Endothelial cell of umbilical vein (primary cell): ENCODE measurements around the gene CYP3A4. TPM values are rescaled to one million over a fixed set of nuclear protein-coding genes. Genes with fewer than 3 reads are reported as not detected.

Experiments
- BruUV-seq: library from RNA; stranded (reverse); fragments of 400-500 nt; replicated peaks from 2 replicates; lab custom pipeline; 2021; lab: Mats Ljungman, UMichigan
- CTCF ChIA-PET: fragments of 300-600, 350-600 bp; sonication (Branson Sonifier 250); formaldehyde crosslinking; loops from one replicate; lab custom pipeline; 2021; ENCODE audit warnings: antibody characterized with exemption, inconsistent platforms; lab: Charles Lee
- POLR2A ChIA-PET: fragments of 300-600, 350-600 bp; sonication (Branson Sonifier 250); formaldehyde crosslinking; loops from one replicate; lab custom pipeline; 2021; ENCODE audit warnings: antibody characterized with exemption, inconsistent platforms; lab: Charles Lee
- DNase-seq: peaks from one replicate; pipeline ENCODE4 v3.0.0-alpha.2; 2011; ENCODE audit warnings: low read depth, low spot score
- FAIRE-seq: peaks from 2 replicates; lab custom pipeline; 2011; peaks lifted over from hg19 to GRCh38; lab: Jason Lieb, UNC
- H2AFZ ChIP-seq: 2 replicates; pipeline ENCODE4 v1.6.0; 2012; ENCODE audit warnings: low read depth, low read length, control low read depth, inconsistent platforms
- H3K27ac ChIP-seq: 2 replicates; pipeline ENCODE4 v1.5.1; 2011; ENCODE audit warnings: low read depth, mild to moderate bottlenecking, control low read depth, low read length, moderate library complexity; ENCODE audit not compliant: insufficient read depth
- H3K27me3 ChIP-seq, 2 experiments: 2 replicates each; pipeline versions ENCODE4 v1.6.0 to v1.6.1; 2011; ENCODE audit warnings: low read length in 2 of 2, mixed read lengths in 1 of 2; ENCODE audit not compliant: control insufficient read depth in 2 of 2, insufficient read depth in 2 of 2
- H3K36me3 ChIP-seq, 2 experiments: 2 replicates in 1 of 2; 3 replicates in 1 of 2; pipeline ENCODE4 v1.5.1; 2011; ENCODE audit warnings: low read length in 2 of 2, mild to moderate bottlenecking in 1 of 2, moderate library complexity in 1 of 2; ENCODE audit not compliant: control insufficient read depth in 2 of 2, insufficient read depth in 2 of 2; ENCODE audit errors: extremely low read depth in 1 of 2
- H3K4me1 ChIP-seq: 3 replicates; pipeline ENCODE4 v1.5.1; 2011; ENCODE audit warnings: mild to moderate bottlenecking, low read length; ENCODE audit not compliant: control insufficient read depth, insufficient read depth; ENCODE audit errors: extremely low read depth
- H3K4me2 ChIP-seq: 2 replicates; pipeline ENCODE4 v1.6.1; 2011; ENCODE audit warnings: low read length, control low read depth, mixed read lengths; ENCODE audit not compliant: insufficient read depth
- H3K4me3 ChIP-seq, 3 experiments: fragments of 200-600 bp in 1 of 3; sonication (generic), shearing (Covaris generic) in 1 of 3; replicated peaks in 1 of 3; 2 replicates each; pipeline ENCODE4 v1.5.1; 2011 to 2016; ENCODE audit warnings: control low read depth in 3 of 3, low read length in 3 of 3, mild to moderate bottlenecking in 2 of 3, inconsistent platforms in 1 of 3, low read depth in 1 of 3, moderate library complexity in 1 of 3; ENCODE audit not compliant: insufficient read depth in 1 of 3
- H3K79me2 ChIP-seq: 2 replicates; pipeline ENCODE4 v1.6.0; 2012; ENCODE audit warnings: low read length, inconsistent platforms; ENCODE audit not compliant: control insufficient read depth, insufficient read depth
- H3K9ac ChIP-seq: replicated peaks from 2 replicates; pipeline ENCODE3; 2011; ENCODE audit warnings: low read length, control low read depth; ENCODE audit not compliant: insufficient read depth; ENCODE audit errors: extremely low read depth
- H3K9me1 ChIP-seq: replicated peaks from 3 replicates; pipeline ENCODE4 v1.6.0; 2011; ENCODE audit warnings: mild to moderate bottlenecking, low read length; ENCODE audit not compliant: control insufficient read depth, insufficient read depth; ENCODE audit errors: extremely low read depth
- H3K9me3 ChIP-seq: replicated peaks from 2 replicates; pipeline ENCODE4 v1.5.1; 2012; ENCODE audit warnings: low read length, inconsistent platforms; ENCODE audit not compliant: control insufficient read depth, insufficient read depth
- H4K20me1 ChIP-seq: replicated peaks from 2 replicates; pipeline ENCODE3; 2011; ENCODE audit warnings: mild to moderate bottlenecking, low read length; ENCODE audit not compliant: control insufficient read depth, insufficient read depth; ENCODE audit errors: extremely low read depth
- CTCF ChIP-seq, 2 donors: IDR thresholded peaks; 1 replicate in 1 of 2; 2 replicates in 1 of 2; pipeline ENCODE4 v1.5.1; 2011; ENCODE audit warnings: low read length in 2 of 2, mild to moderate bottlenecking in 2 of 2, moderate library complexity in 2 of 2, control low read depth in 1 of 2, inconsistent platforms in 1 of 2, low read depth in 1 of 2; ENCODE audit not compliant: insufficient read depth in 1 of 2; ENCODE audit errors: extremely low read depth in 1 of 2
- EZH2 ChIP-seq: IDR thresholded peaks from 2 replicates; pipeline ENCODE4 v1.6.1; 2012; ENCODE audit warnings: borderline replicate concordance, low read depth, mild to moderate bottlenecking, moderate library complexity, low read length, inconsistent platforms; ENCODE audit not compliant: severe bottlenecking
- FOS ChIP-seq: IDR thresholded peaks from 2 replicates; pipeline ENCODE4 v1.6.1; 2011; ENCODE audit warnings: mild to moderate bottlenecking, low read length, moderate library complexity, borderline replicate concordance; ENCODE audit not compliant: insufficient read depth
- GATA2 ChIP-seq: IDR thresholded peaks from 2 replicates; pipeline ENCODE4 v1.7.0; 2011; ENCODE audit warnings: low read depth, mild to moderate bottlenecking, moderate library complexity, mixed read lengths, low read length; ENCODE audit not compliant: insufficient read length, insufficient read depth
- JUN ChIP-seq: IDR thresholded peaks from 2 replicates; pipeline ENCODE4 v1.6.1; 2011; ENCODE audit warnings: borderline replicate concordance, low read depth; ENCODE audit not compliant: insufficient read length, insufficient read depth
- MAX ChIP-seq: IDR thresholded peaks from 2 replicates; pipeline ENCODE4 v1.6.1; 2011; ENCODE audit not compliant: insufficient read depth, insufficient read length
- MYC ChIP-seq: IDR thresholded peaks from one replicate; pipeline ENCODE4 v1.6.1; 2011; ENCODE audit warnings: mild to moderate bottlenecking, low read depth, low read length
- POLR2A ChIP-seq: IDR thresholded peaks from 2 replicates; pipeline ENCODE4 v1.6.1; 2012; ENCODE audit warnings: low read depth, mild to moderate bottlenecking, control low read depth, low read length
- POLR2AphosphoS5 ChIP-seq: IDR thresholded peaks from 2 replicates; pipeline ENCODE4 v1.6.1; 2012; ENCODE audit warnings: low read depth, mild to moderate bottlenecking, control low read depth, low read length, moderate library complexity; ENCODE audit not compliant: insufficient read depth
- dilution Hi-C: fragments of 300-500 bp; cut with MboI; formaldehyde crosslinking; loops from one replicate; pipeline ENCODE4 v1.15.0; 2019; ENCODE audit warnings: low sequenced_read_pairs; ENCODE audit not compliant: extremely low pct_ligation_motif_present
- intact Hi-C: fragments of 100-400 bp; cut with micrococcal nuclease; formaldehyde crosslinking; loops from one replicate; pipeline ENCODE4 v1.10.0; 2022
- polyA plus RNA-seq, 4 experiments: library from polyadenylated mRNA; depleted of rRNA in 3 of 4; stranded (reverse) in 3 of 4; unstranded in 1 of 4; fragments of >200 nt; gene quantifications; 2 replicates each; pipeline versions ENCODE4 v1.2.1 to v1.2.3, GENCODE V29; 2011 to 2012; ENCODE audit warnings: missing spikeins in 1 of 4
- total RNA-seq: library from RNA; stranded (reverse); gene quantifications from 2 replicates; pipeline ENCODE4 v1.2.3, GENCODE V29; 2021

Gene CYP3A4
- total and polyA plus RNA-seq, 2 donors (not counting 3 experiments of a cell fraction or from before 2014, with no cell fraction given) = not detected

GRCh38 chr7:99762680-99763327 is 21.2 kb downstream of the CYP3A4 start:
- no TSS peak for BruUV-seq
- Histone ChIP-seq H3K27ac (no peak overlapping the region), H3K9me1 (no peaks in the 10 kb centered on the region), H3K4me2 (no peak overlapping the region), H3K4me3 (no peak overlapping the region), H4K20me1 (no peaks in the 10 kb centered on the region), H3K9ac (no peak overlapping the region), H3K36me3 (no peaks in the 10 kb centered on the region), H3K27me3 (peaks cover 8 to 10% of the 10 kb centered on the region in 2 experiments), H3K9me3 (no peaks in the 10 kb centered on the region), H3K4me1 (no peaks in the 10 kb centered on the region), H2AFZ (no peak overlapping the region), H3K79me2 (no peaks in the 10 kb centered on the region)
- TF ChIP-seq GATA2 (no peak), POLR2AphosphoS5 (no peak), FOS (no peak), MYC (no peak), EZH2 (no peak), JUN (no peak), CTCF (IDR thresholded peaks at IDR 0.05; ENCODE audit: extremely low read depth in 1 of 2, insufficient read depth in 1 of 2, low read depth in 1 of 2, low read length in 2 of 2) (no peak), MAX (no peak), POLR2A (no peak)
- FAIRE-seq (no peak), DNase-seq (no peak)
- ChIA-PET POLR2A (interaction anchor here (0.7 kb wide), 1 partner anchor 153 kb away, joined by 3 read pairs; no protein-coding TSS in a partner anchor), CTCF (no interaction called here)
- dilution Hi-C loops = no loop called here
- intact Hi-C loops = no loop called here
